OCI-LY1 (cell line): ENCODE results near the gene CELF2.

Source experiments
- H2AFZ ChIP-seq: fragments of 200-600 bp; sonication (generic), shearing (Covaris generic); 2 replicates; pipeline ENCODE4 v1.6.0; 2014; ENCODE audit warnings: antibody characterized with exemption, mild to moderate bottlenecking, low read length
- H3F3A ChIP-seq: fragments of 200-600 bp; sonication (generic), shearing (Covaris generic); 2 replicates; pipeline ENCODE4 v1.6.0; 2014; ENCODE audit warnings: mild to moderate bottlenecking, antibody characterized with exemption, low read length, moderate library complexity; ENCODE audit not compliant: insufficient read depth
- H3K27ac ChIP-seq: fragments of 200-600 bp; sonication (generic); 2 replicates; pipeline ENCODE4 v1.5.1; 2014; ENCODE audit warnings: low read length, mixed run types, mild to moderate bottlenecking, low read depth; ENCODE audit not compliant: poor library complexity, severe bottlenecking
- H3K27me3 ChIP-seq: fragments of 200-600 bp; sonication (generic); 2 replicates; pipeline ENCODE4 v1.6.0; 2014; ENCODE audit warnings: antibody characterized with exemption, mild to moderate bottlenecking, low read length, moderate library complexity; ENCODE audit not compliant: insufficient read depth
- H3K36me3 ChIP-seq: fragments of 200-600 bp; sonication (generic); 2 replicates; pipeline ENCODE4 v1.6.1; 2014; ENCODE audit warnings: mild to moderate bottlenecking, antibody characterized with exemption, low read length, moderate library complexity, mixed read lengths; ENCODE audit not compliant: insufficient read depth
- H3K4me1 ChIP-seq: fragments of 200-600 bp; sonication (generic); 2 replicates; pipeline ENCODE4 v1.5.1; 2014; ENCODE audit warnings: mild to moderate bottlenecking, low read length, moderate library complexity; ENCODE audit not compliant: insufficient read depth, severe bottlenecking
- H3K4me2 ChIP-seq: fragments of 200-600 bp; sonication (generic), shearing (Covaris generic); 2 replicates; pipeline ENCODE4 v1.6.1; 2014; ENCODE audit warnings: low read length
- H3K4me3 ChIP-seq: fragments of 200-600 bp; sonication (generic); 2 replicates; pipeline ENCODE4 v1.5.1; 2014; ENCODE audit warnings: low read length, low read depth, mild to moderate bottlenecking, mixed read lengths; ENCODE audit not compliant: poor library complexity, severe bottlenecking
- H3K79me2 ChIP-seq: fragments of 200-600 bp; shearing (Covaris generic); 2 replicates; pipeline ENCODE4 v1.6.1; 2016; ENCODE audit warnings: mixed run types, low read length, mixed read lengths; ENCODE audit not compliant: insufficient read depth
- H3K9ac ChIP-seq: fragments of 200-600 bp; sonication (generic), shearing (Covaris generic); 2 replicates; pipeline ENCODE4 v1.6.1; 2014; ENCODE audit warnings: mild to moderate bottlenecking, low read length, mixed read lengths
- H3K9me2 ChIP-seq: fragments of 200-600 bp; sonication (generic), shearing (Covaris generic); 2 replicates; pipeline ENCODE4 v1.6.1; 2014; ENCODE audit warnings: low read depth, mild to moderate bottlenecking, low read length, mixed read lengths
- H3K9me3 ChIP-seq: fragments of 200-600 bp; shearing (Covaris generic); 2 replicates; pipeline ENCODE4 v1.6.1; 2014; ENCODE audit warnings: low read length, mixed read lengths
- H4K20me1 ChIP-seq: fragments of 200-600 bp; sonication (generic), shearing (Covaris generic); 2 replicates; pipeline ENCODE4 v1.6.0; 2016; ENCODE audit warnings: mild to moderate bottlenecking, low read length; ENCODE audit not compliant: insufficient read depth
- CTCF ChIP-seq: fragments of 200-600 bp; sonication (generic), shearing (Covaris generic); IDR thresholded peaks from 2 replicates; pipeline ENCODE4 v1.5.1; 2017; ENCODE audit warnings: mild to moderate bottlenecking, antibody characterized with exemption, low read length, moderate library complexity, mixed read lengths
- EZH2 ChIP-seq: fragments of 200-600 bp; sonication (generic), shearing (Covaris generic); IDR thresholded peaks from 2 replicates; pipeline ENCODE4 v1.8.0; 2017; ENCODE audit warnings: borderline replicate concordance, mixed run types, mild to moderate bottlenecking, antibody characterized with exemption, low read length, moderate library complexity, mixed read lengths

Gene CELF2

GRCh38 chr10:11243425-11244222 lies 226.0 kb downstream of the CELF2 start:
- no peak overlapping the region for H3K9ac ChIP-seq
- H3K9me3 ChIP-seq, result no peaks in the 10 kb centered on the region
- H3K36me3 ChIP-seq, result no peaks in the 10 kb centered on the region
- no peaks in the 10 kb centered on the region for H3K9me2 ChIP-seq
- no peak overlapping the region for H3K27ac ChIP-seq
- H3K27me3 ChIP-seq, result peaks cover 4% of the 10 kb centered on the region; the same call in 1 of the 2 replicates
- no peaks in the 10 kb centered on the region for H3K79me2 ChIP-seq
- H3F3A ChIP-seq, result no peaks in the 10 kb centered on the region
- H3K4me3 ChIP-seq, result no peak overlapping the region
- H3K4me1 ChIP-seq, result peaks cover 7% of the 10 kb centered on the region
- H2AFZ ChIP-seq, result no peak overlapping the region
- H4K20me1 ChIP-seq, result no peaks in the 10 kb centered on the region
- no peak for TF ChIP-seq CTCF
- H3K4me2 ChIP-seq, result no peak overlapping the region

DNA sequence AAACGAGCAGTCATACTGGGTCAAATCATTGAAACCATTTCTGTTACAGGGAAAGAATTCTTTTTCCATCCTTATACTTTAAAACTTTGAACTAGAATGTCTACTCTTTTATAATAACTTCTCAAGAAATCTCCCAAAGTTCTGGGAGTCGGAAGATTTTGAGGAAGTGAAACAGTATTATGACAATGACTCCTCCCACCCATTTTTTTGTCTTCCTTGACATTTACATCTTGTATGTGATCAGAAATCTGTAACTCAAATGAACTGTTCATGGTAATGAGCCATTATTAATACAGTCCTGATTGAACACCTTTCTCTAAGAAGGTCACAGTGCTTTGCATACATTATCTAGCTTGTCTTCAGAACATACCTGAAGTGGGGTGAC lies 227.4 kb downstream of the CELF2 start:
- Histone ChIP-seq H4K20me1 (no peaks in the 10 kb centered on the region), H3K4me2 (no peak overlapping the region), H3K4me1 (peaks cover 7% of the 10 kb centered on the region), H3K36me3 (no peaks in the 10 kb centered on the region), H3K4me3 (no peak overlapping the region), H3F3A (no peaks in the 10 kb centered on the region), H3K9me2 (no peaks in the 10 kb centered on the region), H3K79me2 (no peaks in the 10 kb centered on the region), H3K9ac (no peak overlapping the region), H2AFZ (no peak overlapping the region), H3K9me3 (no peaks in the 10 kb centered on the region), H3K27me3 (peaks cover 4% of the 10 kb centered on the region; the same call in 1 of the 2 replicates), H3K27ac (no peak overlapping the region)
- TF ChIP-seq EZH2 (no peak), CTCF (no peak)

- Histone ChIP-seq H3K9ac (no peak overlapping the region), H3K4me1 (peaks cover 7% of the 10 kb centered on the region), H2AFZ (no peak overlapping the region), H3K4me2 (no peak overlapping the region), H3K79me2 (no peaks in the 10 kb centered on the region), H3K27me3 (peaks cover 4% of the 10 kb centered on the region; the same call in 1 of the 2 replicates), H3F3A (no peaks in the 10 kb centered on the region), H3K9me2 (no peaks in the 10 kb centered on the region), H3K36me3 (no peaks in the 10 kb centered on the region), H3K4me3 (no peak overlapping the region), H3K9me3 (no peaks in the 10 kb centered on the region), H4K20me1 (no peaks in the 10 kb centered on the region), H3K27ac (no peak overlapping the region)
- TF ChIP-seq EZH2 (no peak), CTCF (no peak)
These were observed 227.8 kb downstream of the CELF2 start for GRCh38 chr10:11245510-11245909.
